ENCODE results near the gene ZBTB20. TPM values are rescaled to one million over a fixed set of nuclear protein-coding genes. Genes with fewer than 3 reads are reported as not detected.
A peak's percentile ranks its signal among the peaks of the same experiment; 100 is the strongest.

The ZBTB20 gene
- total RNA-seq, 2 donors from 2014 or later = 19.8 to 23.1 TPM

DNA sequence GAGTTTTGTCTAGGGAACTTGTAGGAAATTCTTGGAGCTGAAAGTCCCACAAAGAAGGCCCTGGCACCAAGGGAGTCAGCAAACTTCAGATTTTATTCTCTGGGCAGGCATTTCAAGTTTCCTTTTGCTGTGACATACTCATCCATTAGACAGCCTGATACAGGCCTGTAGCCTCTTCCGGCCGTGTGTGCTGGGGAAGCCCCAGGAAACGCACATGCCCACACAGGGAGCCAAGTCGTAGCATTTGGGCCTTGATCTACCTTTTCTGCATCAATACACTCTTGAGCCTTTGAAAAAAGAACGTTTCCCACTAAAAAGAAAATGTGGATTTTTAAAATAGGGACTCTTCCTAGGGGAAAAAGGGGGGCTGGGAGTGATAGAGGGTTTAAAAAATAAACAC is 838.3 kb downstream of the ZBTB20 start:
- Mint-ChIP-seq H3K27ac (peak overlapping the region; percentile 89), H3K9me3 (peaks cover 0 to 5% of the 10 kb centered on the region in 2 donors), H3K4me1 (ENCODE audit: low read depth) (peaks cover 65% of the 10 kb centered on the region), H3K4me3 (peak overlapping the region; percentile 64 to 74), H3K27me3 (ENCODE audit: low read depth) (peaks cover 7% of the 10 kb centered on the region), H3K36me3 (ENCODE audit: insufficient read depth in 2 of 2) (peaks cover 27 to 29% of the 10 kb centered on the region in 2 donors)
- peak; percentile 58 to 62 for ATAC-seq (replicated peaks in 1 of 2)
- DNase-seq = peak; percentile 57 to 65

DNA sequence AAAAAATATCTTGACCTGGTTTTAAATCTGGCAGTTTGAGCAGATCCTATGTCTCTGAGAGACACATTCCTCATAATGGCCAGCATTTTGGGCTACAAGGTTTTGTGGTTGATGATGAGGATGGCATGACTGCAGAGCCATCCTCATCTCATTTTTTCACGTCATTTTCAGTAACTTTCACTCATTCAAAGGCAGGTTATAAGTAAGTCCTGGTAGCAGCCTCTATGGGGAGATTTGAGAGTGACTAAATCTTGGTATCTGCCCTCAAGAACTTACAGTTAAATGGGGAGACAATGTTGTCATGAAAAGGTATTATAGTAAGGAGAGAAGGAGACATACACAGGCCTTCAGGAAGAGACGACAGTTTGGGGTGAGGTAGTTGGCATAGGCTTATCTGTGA is 838.7 kb downstream of the ZBTB20 start:
- Mint-ChIP-seq H3K9me3 (peaks cover 0 to 2% of the 10 kb centered on the region in 2 donors), H3K4me1 (ENCODE audit: low read depth) (peaks cover 61% of the 10 kb centered on the region), H3K36me3 (ENCODE audit: insufficient read depth in 2 of 2) (peaks cover 26 to 27% of the 10 kb centered on the region in 2 donors), H3K27ac (peak overlapping the region; percentile 89), H3K4me3 (peak overlapping the region; percentile 64 to 74), H3K27me3 (ENCODE audit: low read depth) (peaks cover 7% of the 10 kb centered on the region)
- ATAC-seq (replicated peaks in 1 of 2) = peak; percentile 60 to 62
- no peak for DNase-seq

DNA sequence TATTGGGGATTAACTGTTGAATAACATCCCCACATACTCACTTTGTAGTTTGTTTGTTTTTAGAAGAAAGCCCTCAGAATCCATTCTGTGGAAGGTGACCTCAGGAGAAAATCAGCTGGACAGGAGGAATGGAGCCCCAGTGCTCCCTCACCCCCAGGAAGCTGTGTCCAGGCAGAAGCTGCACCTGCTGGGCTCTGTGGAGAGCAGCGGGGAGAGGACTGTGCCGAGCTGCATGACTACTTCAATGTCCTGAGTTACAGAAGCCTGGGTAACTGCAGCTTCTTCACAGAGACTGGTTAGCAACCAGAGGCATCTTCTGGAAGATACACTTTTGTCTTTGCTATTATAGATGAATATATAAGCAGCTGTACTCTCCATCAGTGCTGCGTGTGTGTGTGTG is 839.3 kb downstream of the ZBTB20 start:
- H3K36me3 Mint-ChIP-seq (ENCODE audit: insufficient read depth in 2 of 2) = peaks cover 27% of the 10 kb centered on the region in 2 donors
- peak overlapping the region; percentile 89 for H3K27ac Mint-ChIP-seq
- H3K9me3 Mint-ChIP-seq = peaks cover 0 to 2% of the 10 kb centered on the region in 2 donors
- H3K4me1 Mint-ChIP-seq (ENCODE audit: low read depth) = peaks cover 56% of the 10 kb centered on the region
- H3K4me3 Mint-ChIP-seq = peak overlapping the region; percentile 64 to 74
- peaks cover 7% of the 10 kb centered on the region for H3K27me3 Mint-ChIP-seq (ENCODE audit: low read depth)
- DNase-seq (no peak), ATAC-seq (replicated peaks in 1 of 2) (peak in 1 of 2 donors; percentile 11)

DNA sequence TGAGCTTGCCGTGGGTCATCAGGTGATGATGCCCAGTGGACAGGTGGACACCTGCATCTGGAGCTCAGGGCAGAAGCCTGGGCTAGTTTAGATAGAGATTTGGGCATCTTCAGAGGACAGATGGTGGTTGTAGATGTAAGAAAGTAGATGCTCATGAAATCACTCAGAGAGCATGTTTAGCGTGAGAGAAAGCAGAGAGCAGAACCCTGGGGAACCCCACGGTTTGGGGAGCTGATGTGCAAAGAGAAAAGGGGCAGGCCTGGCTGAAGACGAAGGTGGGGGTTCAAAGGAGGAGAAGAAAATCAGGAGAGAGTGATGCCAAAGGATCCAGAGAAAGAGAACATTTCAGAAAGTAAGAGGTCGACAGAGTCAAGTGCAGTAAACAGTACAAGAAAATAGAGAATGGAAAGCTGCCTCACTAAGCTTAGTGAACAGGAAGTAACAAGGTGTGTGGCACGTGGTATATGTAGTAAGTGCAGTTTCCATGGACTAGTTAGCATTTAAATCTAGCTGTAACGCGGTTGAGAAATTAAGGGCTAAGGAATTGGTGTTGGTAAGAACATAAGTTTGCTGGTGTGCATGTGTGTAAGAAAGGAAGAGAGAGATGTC is 839.8 kb downstream of the ZBTB20 start:
- Mint-ChIP-seq H3K4me1 (ENCODE audit: low read depth) (peaks cover 56% of the 10 kb centered on the region), H3K9me3 (peaks cover 0 to 2% of the 10 kb centered on the region in 2 donors), H3K27me3 (ENCODE audit: low read depth) (peaks cover 7% of the 10 kb centered on the region), H3K4me3 (peak overlapping the region; percentile 64 to 74), H3K27ac (peak overlapping the region; percentile 89), H3K36me3 (ENCODE audit: insufficient read depth in 2 of 2) (peaks cover 27% of the 10 kb centered on the region in 2 donors)
- DNase-seq (peak; percentile 54 to 59), ATAC-seq (replicated peaks in 1 of 2) (peak; percentile 42 to 48)

DNA sequence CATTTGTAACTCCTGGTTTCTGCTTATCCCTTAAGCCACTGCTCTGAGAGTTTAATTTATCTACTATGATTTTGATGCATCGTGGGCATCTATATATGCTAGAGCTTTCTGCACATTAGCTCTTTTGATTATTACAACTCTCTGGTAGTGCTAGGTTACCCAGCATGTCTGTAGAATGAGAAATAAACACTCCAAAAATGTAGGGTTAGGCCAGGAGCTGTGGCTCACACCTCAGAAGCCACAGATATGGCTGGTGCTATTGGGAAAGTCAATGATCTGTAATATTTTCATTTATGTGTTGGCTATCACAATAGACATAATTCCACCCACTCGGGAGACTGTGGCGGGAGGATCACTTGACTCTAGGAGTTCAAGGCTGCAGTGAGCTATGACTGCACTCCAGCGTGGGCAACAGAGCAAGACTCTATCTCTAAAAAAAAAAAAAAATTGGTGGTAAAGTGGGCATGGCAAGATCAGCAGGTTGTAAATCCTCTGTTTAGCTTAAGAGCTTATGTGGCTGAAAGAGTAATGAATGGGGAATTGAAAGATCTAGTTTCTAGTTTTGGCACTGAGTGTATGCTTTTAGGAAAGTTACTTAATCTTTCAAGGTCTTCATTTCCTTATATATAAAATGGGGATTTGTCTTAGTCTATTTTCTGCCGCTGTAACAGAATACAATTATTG is 847.0 kb downstream of the ZBTB20 start:
- peak overlapping the region; percentile 88 for H3K27ac Mint-ChIP-seq
- H3K36me3 Mint-ChIP-seq (ENCODE audit: insufficient read depth in 2 of 2) = peaks cover 8 to 12% of the 10 kb centered on the region in 2 donors
- DNase-seq = no peak
- no peaks in the 10 kb centered on the region for H3K9me3 Mint-ChIP-seq
- peak overlapping the region; percentile 63 to 74 for H3K4me3 Mint-ChIP-seq
- ATAC-seq (replicated peaks in 1 of 2) = no peak
- peaks cover 34% of the 10 kb centered on the region for H3K4me1 Mint-ChIP-seq (ENCODE audit: low read depth)
- H3K27me3 Mint-ChIP-seq (ENCODE audit: low read depth) = peaks cover 1% of the 10 kb centered on the region

DNA sequence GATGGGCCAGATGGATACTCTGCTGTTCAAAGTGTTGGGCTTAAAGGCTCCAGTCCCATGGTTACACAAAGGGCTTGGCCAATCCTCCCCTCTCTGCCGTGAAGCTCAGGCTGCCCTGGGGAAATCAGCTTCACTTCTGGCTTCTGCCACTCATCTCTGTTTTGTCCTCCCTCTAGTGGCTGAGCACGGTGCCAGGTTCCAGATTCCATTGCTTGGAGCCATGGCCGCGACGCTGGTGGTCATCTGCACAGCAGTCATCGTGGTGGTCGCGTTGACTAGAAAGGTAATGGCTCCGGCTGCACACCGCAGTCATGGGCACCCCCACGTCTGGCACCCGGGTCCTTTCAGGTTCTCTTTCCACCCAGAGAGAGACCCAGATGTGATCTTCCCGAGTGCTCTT is 847.7 kb downstream of the ZBTB20 start:
- Mint-ChIP-seq H3K4me3 (peak overlapping the region; percentile 63 to 74), H3K27me3 (ENCODE audit: low read depth) (no peaks in the 10 kb centered on the region), H3K9me3 (no peaks in the 10 kb centered on the region), H3K36me3 (ENCODE audit: insufficient read depth in 2 of 2) (peaks cover 7 to 18% of the 10 kb centered on the region in 2 donors), H3K4me1 (ENCODE audit: low read depth) (peaks cover 28% of the 10 kb centered on the region), H3K27ac (peak overlapping the region; percentile 72)
- peak; percentile 52 to 56 for ATAC-seq (replicated peaks in 1 of 2)
- DNase-seq = peak; percentile 39 to 51

DNA sequence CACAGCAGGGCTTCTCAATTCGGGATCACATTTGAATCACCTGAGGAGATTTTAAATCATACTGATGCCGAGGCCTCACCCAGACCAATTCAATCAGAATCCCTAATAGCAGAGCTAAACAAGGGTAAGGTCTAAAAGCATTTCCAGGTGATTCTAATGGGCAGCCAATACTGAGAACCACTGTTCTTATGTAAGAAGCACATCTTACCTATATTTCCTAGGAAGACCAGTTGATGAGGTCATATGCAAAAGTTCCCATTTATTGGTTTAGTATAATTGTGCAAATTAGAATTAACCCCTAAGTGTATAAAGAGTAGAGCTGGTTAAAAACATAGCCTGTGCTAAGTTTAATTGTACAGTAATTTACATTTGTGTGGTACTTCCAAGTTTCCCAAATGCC is 851.1 kb downstream of the ZBTB20 start:
- peak overlapping the region; percentile 83 for H3K27ac Mint-ChIP-seq
- H3K4me1 Mint-ChIP-seq (ENCODE audit: low read depth) = peaks cover 54% of the 10 kb centered on the region
- H3K27me3 Mint-ChIP-seq (ENCODE audit: low read depth) = no peaks in the 10 kb centered on the region
- H3K36me3 Mint-ChIP-seq (ENCODE audit: insufficient read depth in 2 of 2) = peaks cover 2 to 14% of the 10 kb centered on the region in 2 donors
- no peaks in the 10 kb centered on the region for H3K9me3 Mint-ChIP-seq
- H3K4me3 Mint-ChIP-seq = peak overlapping the region; percentile 64 to 77
- ATAC-seq (replicated peaks in 1 of 2) (no peak), DNase-seq (no peak)

DNA sequence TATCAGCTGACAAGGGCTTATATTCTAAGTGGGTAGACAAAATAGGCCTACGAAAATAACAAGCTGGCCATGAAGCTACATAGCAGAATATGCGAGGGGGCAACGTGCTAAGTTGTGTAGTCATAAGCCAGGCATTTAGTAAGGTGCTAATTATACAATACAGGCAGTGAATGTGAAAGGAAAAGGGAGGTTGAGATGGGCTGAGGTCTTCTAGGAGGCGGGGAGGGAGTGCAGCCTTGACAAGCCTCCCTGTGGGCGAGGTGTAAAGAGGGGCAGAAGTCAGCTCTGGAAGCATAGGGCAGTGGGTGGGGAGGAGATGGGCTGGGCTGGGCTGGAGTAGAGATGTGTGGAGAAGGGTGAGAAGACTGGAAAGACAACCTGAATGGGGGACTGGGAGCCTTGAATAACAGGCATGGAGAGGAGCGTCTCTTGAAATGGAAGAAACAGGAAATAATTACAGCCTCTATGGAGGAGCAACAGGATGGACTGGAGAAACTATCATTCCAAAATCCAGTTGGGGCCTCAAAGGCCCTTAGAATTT is 852.1 kb downstream of the ZBTB20 start:
- H3K9me3 Mint-ChIP-seq = no peaks in the 10 kb centered on the region
- peaks cover 0 to 14% of the 10 kb centered on the region in 2 donors for H3K36me3 Mint-ChIP-seq (ENCODE audit: insufficient read depth in 2 of 2)
- H3K4me1 Mint-ChIP-seq (ENCODE audit: low read depth) = peaks cover 57% of the 10 kb centered on the region
- H3K27me3 Mint-ChIP-seq (ENCODE audit: low read depth) = no peaks in the 10 kb centered on the region
- H3K27ac Mint-ChIP-seq = peak overlapping the region; percentile 6
- no peak for DNase-seq
- H3K4me3 Mint-ChIP-seq = peak overlapping the region; percentile 64 to 77
- ATAC-seq (replicated peaks in 1 of 2) = peak in 1 of 2 donors; percentile 6

DNA sequence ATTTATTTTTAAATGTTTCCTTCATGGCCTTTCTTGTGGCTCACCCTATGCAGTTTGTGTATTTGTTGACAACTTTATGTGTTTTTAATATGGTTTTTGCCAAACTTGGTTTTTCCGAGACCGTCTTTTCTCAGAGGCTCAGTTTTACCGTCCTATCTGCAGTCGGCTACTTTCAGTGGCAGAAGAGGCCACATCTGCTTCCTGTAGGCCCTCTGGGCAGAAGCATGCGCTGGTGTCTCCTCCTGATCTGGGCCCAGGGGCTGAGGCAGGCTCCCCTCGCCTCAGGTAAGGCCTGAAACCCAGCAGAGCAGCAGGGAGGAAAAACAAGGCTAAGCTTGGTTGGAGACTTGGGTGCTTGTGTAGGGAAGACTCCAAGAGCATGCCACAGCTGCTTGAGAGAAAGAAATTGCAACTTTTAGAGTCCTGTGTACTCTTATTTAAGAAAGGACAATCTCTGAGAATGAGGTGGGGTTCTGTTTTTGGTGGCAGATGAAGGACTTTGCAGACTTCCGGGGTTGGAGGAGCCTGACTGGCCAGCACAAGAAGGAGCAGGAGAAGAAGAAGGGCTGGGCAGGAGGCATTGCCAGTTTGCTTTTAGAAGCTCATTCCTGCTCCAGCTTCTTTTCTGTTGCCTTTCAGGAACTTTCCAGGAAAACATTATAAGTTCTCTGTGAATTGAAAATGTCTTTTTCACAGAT is 853.1 kb downstream of the ZBTB20 start, which contains the start of gene TIGIT:
Gene TIGIT, plus strand, starts transcription at position 191 of the 698 bp plus-strand sequence. Its CDS starts 34 bp downstream, at position 225.
- DNase-seq (no peak), ATAC-seq (replicated peaks in 1 of 2) (no peak)
- no peaks in the 10 kb centered on the region for H3K27me3 Mint-ChIP-seq (ENCODE audit: low read depth)
- H3K27ac Mint-ChIP-seq = peak within 1 kb of the TSS; percentile 94
- H3K4me3 Mint-ChIP-seq = peak within 1 kb of the TSS; percentile 77 to 78
- H3K9me3 Mint-ChIP-seq = no peaks in the 10 kb centered on the region
- H3K36me3 Mint-ChIP-seq (ENCODE audit: insufficient read depth in 2 of 2) = peaks cover 0 to 12% of the 10 kb centered on the region in 2 donors
- H3K4me1 Mint-ChIP-seq (ENCODE audit: low read depth) = peaks cover 50% of the 10 kb centered on the region

DNA sequence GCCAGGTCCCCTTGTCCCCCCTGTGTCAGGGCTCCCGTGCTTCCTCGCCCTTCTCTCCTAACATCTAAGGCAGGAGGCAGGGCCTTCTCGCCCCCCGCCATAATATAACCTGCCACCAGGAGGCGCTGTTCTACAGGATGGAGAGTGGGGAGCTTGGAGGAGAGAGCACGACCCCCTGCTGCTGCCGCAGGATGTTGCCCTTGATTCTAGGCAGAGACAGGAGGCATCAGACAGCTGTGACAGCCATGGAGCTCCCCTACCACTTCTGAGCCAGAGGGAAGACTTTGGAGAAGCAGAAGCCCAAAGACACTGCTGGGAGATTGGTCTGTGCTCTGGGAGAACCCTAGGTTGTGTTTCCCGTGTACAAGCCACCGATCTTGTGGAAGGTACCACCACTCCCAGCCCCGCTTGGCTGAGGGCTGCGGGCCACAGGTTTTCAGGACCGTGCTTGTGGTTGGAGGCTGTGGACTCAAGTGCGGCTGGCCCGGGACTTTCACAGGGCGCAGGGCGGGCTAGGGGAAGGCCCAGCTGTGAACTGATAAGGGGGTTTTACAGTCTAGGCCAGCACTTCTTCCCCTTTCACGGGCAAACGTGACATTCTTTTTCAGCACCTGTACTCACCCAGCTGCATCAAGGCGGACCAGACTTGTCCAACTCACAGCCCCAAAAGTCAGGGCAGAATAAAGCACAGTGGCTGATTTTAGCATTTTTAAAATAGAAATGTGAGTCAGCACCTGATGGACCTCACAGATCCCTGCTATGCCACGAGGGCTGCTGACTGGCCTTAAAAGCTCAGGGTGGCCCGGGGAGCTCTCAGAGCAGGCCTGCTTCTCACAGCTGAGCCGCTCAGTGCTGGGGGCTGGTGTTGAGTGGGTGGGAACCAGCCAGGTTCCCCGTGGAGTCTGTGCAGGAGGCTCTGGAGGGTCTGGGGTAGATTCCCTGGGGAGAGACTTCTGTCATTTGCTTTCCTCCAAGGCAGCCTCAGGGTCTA is 855.9 kb downstream of the ZBTB20 start:
- Mint-ChIP-seq H3K27ac (peak overlapping the region; percentile 86), H3K36me3 (ENCODE audit: insufficient read depth in 2 of 2) (peaks cover 0 to 7% of the 10 kb centered on the region in 2 donors), H3K27me3 (ENCODE audit: low read depth) (no peaks in the 10 kb centered on the region), H3K9me3 (peaks cover 0 to 1% of the 10 kb centered on the region in 2 donors), H3K4me3 (peak overlapping the region; percentile 75 to 78), H3K4me1 (ENCODE audit: low read depth) (peaks cover 53% of the 10 kb centered on the region)
- ATAC-seq (replicated peaks in 1 of 2) (peak; percentile 80 to 83), DNase-seq (peak; percentile 91 to 97)

DNA sequence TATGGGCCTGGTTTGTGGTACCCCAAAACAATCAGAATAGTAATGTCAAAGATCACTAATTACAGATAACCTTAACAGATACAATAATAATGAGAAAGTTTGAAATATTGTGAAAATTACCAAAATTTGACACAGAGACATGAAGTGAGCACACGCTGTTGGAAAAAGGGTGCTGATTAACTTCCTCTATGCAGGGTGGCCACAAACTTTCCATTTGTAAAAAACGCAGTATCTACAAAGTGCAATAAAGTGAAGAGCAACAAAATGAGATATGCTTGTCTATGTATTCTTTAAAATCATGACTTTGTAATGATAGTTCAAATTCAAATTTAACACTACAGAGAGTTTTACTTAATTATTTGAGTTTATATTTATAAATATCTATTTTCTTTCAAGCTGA is 860.8 kb downstream of the ZBTB20 start:
- Mint-ChIP-seq H3K4me3 (peak overlapping the region; percentile 61 to 88), H3K9me3 (peaks cover 1 to 2% of the 10 kb centered on the region in 2 donors), H3K4me1 (ENCODE audit: low read depth) (peaks cover 43% of the 10 kb centered on the region), H3K27ac (peak overlapping the region; percentile 93), H3K36me3 (ENCODE audit: insufficient read depth in 2 of 2) (no peaks in the 10 kb centered on the region), H3K27me3 (ENCODE audit: low read depth) (no peaks in the 10 kb centered on the region)
- ATAC-seq (replicated peaks in 1 of 2) = no peak
- DNase-seq = no peak

Measured in activated T-cell treated with anti-CD3 and anti-CD28 coated beads, Interleukin-2, amount 50 U/mL, for 72 hours (primary cell).